T-helper 9 cell (primary cell): ENCODE results near the gene C11orf68.
"Not testable (repeated sequence)": the region's sequence is repeated elsewhere in the genome, so short reads cannot be mapped to it uniquely, and the experiment has no call there.

Source experiments
- DNase-seq: peaks from one replicate; pipeline ENCODE4 v3.0.0-alpha.2; 2020
- total RNA-seq, 2 donors: gene quantifications; one replicate each; lab custom pipeline; 2026; lab: John Stamatoyannopoulos, UW

Gene C11orf68
- total RNA-seq: 9.4 to 26.5 reads per million in 2 donors

DNA sequence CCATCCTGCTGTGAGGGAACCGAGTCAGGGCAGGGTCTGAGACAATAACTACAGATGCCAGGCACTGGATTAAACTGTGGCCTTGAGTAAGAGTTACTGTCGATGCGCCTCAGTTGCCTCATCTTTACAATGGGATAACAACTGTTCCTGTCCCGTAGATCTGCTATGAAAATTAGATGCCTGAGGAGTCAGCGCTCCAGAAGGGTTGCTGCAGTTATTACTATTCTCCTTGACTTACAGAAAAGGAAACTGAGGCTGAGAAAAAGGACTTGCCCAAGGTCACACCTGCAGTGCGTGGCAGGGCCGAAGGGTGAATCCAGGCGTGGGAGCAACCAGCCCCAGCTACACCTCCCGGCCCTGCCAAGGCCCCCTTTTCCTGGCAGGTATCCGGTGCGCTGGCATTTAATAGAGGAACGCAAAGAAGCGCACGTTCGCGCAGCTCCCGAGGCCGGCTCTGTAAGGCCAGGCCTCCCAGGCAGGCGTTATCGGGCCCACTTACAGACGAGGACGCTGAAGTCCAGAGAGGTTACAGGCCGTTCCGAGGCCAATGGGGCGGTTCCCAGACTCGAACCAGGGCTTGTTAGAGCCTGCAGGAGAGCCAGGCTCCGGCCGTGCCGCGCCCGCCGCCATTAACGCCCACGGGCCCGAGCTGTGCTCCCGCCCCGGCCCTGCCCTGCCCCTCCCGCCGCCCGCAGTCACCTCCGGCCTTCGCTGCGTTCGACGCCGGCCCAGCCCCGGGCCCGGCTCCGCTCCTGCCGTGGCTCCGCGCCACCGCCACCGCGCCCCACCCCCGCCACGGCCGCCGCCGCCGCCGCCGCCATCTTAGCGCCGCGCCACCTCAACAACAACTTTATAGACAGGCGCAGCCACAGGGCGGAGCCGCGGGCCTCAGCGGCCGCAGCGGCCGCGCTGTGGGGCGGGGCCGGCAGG, at the start of gene C11orf68:
Gene C11orf68 (minus strand): TSS at position 852 of the 930 bp plus-strand sequence. CDS start 31 bp downstream, at position 821.
- no peak for DNase-seq

DNA sequence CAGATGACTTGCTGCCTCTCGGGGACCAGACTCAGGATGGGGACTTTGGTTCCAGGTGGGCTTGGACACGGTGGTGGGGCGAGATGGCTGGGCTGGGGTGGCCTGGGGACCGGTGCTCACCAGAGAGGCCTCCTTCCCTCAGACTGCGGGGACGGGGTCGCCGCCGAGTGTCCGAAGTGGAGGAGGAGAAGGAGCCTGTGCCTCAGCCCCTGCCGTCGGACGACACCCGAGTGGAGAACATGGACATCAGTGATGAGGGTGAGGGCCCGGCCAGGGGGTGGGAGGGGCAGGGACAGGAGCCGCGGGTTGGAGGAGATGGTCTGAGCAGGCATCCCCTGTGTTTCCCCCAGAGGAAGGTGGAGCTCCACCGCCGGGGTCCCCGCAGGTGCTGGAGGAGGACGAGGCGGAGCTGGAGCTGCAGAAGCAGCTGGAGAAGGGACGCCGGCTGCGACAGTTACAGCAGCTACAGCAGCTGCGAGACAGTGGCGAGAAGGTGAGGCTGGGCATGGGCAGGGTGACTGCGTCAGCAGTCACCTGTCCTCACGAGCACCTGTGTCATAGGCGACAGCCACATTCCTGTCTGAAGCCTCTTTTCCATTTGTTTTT, 48.6 kb upstream of the C11orf68 start:
- no peak for DNase-seq

DNA sequence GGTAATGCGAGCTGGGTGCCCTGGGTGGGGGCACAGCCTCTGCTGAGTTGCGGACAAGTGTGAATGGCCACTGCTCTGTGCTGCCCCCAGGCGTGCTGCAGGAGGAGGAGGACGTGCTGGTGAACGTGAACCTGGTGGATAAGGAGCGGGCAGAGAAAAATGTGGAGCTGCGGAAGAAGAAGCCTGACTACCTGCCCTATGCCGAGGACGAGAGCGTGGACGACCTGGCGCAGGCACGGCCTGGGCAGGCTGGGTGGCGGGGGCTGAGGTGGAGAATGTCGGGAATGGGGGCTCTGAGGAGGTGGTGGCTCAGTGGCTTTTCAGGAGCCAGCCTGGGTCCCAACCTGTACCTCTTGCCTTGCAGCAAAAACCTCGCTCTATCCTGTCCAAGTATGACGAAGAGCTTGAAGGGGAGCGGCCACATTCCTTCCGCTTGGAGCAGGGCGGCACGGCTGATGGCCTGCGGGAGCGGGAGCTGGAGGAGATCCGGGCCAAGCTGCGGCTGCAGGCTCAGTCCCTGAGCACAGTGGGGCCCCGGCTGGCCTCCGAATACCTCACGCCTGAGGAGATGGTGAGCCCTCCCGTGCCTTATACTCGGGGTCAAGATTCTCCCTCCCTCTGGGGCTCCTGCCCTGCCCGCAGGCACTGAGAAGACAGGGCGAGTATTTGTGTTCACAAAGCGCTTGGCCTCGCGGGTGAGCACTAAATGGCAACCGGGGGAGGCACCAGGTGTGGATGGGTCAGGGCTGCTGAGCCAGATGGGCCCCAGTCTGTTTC, 47.3 kb upstream of the C11orf68 start:
- DNase-seq: no peak

DNA sequence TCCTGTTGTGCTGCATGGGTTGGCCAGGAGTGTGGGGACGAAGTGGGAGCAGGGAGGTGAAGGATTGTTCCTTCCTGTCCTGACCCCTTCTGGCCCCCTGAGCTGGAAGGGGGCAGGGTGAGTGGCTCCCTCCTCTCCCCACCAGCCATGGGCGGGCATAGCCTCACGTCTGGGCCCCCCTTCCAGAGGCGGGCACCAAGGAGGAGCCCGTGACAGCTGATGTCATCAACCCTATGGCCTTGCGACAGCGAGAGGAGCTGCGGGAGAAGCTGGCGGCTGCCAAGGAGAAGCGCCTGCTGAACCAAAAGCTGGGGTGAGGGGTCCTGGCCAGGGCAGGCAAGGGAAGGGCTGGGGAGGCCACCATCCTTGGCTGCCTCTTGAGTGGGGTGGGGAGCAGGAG, 46.0 kb upstream of the C11orf68 start:
- DNase-seq: no peak

DNA sequence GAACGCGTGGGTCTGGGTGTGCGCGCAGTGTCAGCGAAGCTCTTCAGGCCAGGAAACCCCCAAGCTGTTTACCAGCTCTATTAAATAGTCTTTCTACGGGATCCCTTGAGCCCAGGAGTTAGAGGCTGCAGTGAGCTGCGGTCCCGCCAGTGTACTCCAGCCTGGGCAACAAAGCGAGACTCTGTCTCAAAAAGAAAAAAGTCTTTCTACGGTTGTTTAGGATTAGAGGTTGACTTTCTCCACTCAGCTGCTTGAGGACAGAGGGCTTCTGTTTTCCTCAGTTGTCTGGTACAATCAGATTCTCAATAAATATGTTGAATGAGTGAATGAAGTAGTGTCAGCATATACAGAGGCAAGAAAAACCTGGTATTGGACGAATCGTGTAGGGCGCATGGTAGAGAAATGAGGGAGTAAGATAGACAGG, 43.3 kb upstream of the C11orf68 start:
- DNase-seq: no peak

DNA sequence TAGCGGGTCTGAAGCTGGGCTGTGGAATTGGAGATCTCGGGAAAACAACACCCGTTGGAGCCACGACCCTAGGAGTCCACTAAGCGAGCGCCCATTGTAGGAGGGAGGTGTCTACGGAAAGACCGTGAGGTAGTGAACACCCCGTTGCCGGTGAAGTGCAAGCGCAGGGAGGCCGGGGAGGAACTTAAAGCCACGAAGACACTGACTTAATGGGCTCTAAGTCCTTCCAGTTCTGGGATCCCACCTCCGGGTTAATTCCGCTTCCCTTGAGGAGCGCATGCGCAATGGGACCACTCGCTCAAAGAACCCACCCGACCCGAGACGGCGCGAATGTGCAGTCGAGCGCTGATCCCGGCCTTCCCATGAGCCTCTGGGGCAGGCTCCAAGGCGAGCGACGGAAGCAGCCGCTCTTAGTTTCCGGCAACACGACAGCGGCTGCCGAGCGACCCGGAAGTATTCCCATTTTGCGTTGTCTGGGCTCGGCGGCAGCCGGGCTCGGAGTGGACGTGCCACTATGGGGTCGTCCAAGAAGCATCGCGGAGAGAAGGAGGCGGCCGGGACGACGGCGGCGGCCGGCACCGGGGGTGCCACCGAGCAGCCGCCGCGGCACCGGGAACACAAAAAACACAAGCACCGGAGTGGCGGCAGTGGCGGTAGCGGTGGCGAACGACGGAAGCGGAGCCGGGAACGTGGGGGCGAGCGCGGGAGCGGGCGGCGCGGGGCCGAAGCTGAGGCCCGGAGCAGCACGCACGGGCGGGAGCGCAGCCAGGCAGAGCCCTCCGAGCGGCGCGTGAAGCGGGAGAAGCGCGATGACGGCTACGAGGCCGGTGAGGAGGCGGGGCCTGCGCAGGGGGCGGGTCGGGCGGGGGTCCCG, 42.6 kb upstream of the C11orf68 start, which contains the start of gene SART1:
Gene SART1 (plus strand): TSS at position 468 of the 874 bp plus-strand sequence. CDS start 47 bp downstream, at position 515.
- DNase-seq: peak; percentile 91

DNA sequence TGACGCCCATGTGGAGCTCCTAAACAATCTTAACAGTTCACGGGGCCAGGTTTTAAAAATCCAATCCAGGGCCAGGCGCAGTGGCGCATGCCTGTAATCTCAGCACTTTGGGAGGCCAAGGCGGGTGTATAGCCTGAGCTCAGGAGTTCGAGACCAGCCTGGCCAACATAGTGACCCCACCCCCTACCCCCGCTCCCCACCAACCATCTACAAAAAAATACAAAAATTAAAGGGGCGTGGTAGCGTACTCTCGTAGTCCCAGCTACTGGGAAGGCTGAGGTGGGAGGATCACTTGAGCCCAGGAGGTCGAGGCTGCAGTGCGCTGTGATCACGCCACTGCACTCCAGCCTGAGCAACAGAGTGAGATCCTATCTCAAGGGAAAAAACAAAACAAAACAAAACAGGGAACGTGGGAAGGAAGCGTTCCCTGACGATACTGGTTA, 42.0 kb upstream of the C11orf68 start:
- no peak for DNase-seq

DNA sequence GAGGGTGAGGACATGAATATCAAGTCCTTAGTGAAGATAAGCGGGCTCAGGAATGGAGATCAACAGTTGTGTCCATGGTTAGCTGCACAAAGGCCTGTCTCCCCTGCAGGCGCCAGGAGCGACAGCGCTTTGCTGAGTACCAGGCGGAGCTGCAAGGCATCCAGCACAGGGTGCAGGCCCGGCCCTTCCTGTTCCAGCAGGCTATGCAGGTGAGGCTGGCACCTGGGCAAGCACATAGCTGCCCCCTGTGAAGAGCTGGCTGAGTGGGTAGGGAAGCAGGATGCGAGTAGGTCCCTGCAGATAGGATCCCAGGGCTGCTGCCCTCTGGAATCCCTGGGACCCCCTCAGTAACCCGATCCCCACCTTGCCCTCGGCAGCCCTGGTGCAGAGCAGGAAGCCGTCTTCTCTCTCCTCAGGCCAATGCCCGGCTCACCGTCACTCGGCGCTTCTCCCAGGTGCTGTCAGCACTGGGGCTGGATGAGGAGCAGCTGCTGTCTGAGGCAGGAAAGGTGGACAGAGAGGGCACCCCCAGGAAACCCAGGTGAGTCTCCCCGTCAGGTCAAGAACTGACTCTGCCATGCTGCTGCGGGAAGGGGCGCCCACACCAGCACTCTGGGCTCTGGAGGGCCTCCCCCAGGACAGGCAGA, 40.0 kb upstream of the C11orf68 start:
- no peak for DNase-seq

DNA sequence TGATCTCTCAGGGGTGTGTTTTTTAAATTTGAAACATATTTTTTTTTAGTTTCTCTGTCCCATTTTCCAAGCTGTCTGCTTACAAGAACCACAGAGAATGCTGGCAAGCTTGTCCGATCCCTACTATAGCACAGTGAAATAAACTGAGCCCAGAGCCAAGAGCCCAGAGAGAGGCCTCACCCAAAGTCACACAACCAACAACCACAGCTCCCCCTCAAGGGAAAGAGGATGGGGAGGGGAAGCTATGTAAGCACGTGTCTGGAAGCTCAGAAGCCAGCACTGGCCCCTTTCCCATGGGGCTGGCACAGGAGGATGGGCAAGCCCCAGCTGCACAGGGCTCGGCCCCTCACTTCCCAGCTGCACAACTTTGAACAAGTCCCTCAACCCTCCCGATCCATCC, 39.4 kb upstream of the C11orf68 start:
- DNase-seq: no peak

DNA sequence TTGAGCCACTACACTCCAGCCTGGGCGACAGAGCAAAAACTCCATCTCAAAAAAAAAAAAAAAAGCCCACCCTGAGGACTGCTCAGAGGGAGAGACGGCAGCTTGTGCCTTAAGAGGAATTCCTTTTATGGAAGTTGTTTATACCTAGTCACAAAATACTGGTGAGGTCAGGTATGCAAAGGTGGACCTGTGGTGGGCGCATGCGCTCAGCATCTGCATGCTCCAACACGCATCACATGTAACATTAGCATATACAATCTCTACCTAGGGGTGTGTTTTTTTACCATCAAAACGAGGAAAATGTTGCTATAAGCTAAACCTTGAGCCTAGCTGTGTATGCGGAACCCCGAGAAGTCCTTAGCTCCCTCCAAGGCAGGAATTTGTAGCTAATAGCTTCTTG, 35.9 kb upstream of the C11orf68 start:
- DNase-seq: no peak

DNA sequence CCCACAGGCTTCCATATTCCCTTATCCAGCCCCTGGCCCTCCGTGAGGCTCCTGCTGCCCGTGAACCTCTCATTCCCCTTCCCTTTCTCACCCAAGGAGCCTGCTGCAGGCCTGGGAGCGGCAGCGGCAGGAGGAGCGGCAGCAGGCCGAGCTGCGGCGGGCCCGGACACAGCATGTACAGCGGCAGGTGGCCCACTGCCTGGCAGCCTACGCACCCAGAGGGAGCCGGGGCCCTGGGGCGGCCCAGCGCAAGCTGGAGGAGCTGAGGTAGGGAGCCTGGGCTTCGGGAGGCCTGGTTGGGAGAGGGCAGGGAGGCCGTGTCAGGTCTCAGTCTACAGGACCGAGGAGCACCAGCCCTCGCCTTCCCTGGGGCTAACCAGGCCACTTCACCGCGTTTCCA, 34.6 kb upstream of the C11orf68 start:
- no peak for DNase-seq

DNA sequence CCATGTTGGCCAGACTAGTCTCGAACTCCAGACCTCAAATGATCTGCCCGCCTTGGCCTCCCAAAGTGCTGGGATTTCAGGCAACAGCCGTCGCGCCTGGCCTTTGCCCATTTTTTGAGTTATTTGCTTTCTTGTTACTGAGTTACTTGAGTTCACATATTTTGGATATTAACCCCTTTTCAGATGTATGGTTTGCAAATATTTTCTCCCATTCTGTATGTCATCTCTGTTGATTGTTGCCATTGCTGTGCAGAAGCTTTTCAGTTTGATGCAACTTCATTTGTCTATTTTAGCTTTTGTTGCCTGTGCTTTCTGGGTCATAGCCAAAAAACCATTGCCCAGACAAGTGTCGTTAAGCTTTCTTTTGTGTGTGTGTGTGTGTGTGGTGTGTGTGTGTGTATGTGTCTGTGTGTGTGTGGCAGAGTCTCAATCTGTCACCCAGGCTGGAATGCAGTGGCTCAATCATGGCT, 33.2 kb upstream of the C11orf68 start:
- DNase-seq: no peak

DNA sequence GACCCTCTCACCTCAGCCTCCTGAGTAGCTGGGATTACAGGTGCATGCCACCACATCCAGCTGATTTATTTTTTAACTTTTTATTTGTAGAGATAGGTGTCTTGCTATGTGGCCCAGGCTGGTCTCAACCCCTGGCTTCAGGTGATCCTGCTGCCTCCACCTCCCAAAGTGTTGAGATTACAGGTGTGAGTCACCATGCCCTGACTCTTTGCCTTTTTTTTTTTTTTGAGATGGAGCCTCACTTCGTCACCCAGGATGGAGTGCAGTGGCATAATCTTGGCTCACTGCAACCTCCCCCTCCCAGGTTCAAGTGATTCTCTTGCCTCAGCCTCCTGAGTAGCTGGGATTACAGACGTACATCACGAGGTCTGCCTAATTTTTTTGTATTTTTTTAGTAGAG, 32.8 kb upstream of the C11orf68 start:
- not testable (repeated sequence) for DNase-seq

DNA sequence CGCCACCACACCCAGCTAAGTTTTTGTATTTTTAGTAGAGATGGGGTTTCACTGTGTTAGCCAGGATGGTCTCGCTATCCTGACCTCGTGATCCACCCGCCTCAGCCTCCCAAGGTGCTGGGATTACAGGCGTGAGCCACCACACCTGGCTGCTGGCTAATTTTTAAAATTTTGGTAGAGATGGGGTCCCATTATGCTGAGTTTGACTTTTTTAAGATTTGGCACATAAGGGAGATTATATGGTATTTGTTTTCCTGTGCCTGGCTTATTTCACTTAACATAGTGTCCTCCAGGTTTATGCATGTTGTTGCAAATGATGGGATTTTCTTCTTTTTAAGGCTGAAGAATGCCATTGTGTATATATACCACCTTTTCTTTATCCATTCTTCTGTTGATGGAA, 31.8 kb upstream of the C11orf68 start:
- not testable (repeated sequence) for DNase-seq

DNA sequence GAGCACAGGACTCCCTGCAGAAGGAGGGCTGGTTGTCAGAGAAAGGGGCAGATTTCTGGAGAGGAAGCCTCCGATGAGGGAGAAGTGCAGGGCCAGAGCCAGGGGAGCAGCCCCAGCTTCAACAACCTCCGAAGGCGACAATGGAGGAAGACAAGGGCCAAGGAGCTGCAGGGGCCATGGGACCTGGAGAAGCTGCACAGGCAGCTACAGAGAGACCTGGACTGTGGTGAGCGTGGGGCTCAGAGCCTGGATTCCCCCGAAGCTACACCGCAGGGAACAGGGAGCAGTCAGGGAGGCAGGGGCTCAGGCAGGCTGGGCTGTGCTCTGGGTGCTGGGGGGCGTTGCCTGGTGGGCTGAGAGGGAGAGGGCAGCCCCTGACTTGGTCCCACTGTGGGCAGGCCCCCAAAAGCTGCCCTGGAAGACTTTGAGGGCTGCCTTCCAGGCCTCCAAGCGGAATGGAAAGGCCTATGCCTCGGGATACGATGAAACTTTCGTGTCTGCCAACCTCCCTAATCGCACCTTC, 28.8 kb upstream of the C11orf68 start:
- no peak for DNase-seq

DNA sequence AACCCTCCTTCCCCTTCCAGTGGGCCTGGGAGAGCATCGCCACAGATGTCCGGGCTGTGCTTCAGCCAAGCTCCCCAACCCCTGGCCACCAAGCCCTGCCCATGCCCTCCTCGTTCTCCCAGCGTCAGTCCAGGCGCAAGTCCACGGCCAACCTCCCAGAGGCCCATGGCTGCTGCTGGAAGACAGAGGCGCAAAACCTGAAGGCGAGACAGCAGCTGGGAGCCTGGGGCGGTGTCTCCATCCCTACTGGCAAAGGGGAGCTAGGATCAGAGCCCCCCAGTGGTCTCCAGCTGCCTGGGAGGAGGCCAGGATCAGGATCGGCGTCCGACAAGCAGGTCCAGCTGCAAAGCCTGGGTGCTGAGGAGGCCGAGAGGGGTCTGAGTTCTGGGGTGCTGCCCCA, 28.3 kb upstream of the C11orf68 start:
- no peak for DNase-seq

DNA sequence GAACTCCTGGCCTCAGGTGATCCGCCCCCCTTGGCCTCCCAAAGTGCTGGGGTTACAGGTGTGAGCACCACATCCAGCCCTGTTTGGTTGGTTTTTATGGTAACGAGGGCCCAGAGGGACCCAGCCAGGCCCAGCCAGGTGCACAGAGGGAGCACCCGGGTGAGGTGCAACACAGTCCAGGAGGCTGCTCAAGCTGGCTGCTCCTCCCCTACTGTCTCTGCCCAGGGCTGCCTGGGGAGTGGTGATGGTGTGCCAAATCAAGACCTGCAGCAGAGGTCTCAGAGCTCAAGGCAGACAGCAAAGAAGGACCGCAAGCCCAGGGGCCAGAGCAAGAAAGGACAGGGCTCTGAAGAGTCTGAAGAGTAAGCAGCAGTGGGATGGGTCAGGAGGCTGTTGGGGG, 27.8 kb upstream of the C11orf68 start:
- no peak for DNase-seq

DNA sequence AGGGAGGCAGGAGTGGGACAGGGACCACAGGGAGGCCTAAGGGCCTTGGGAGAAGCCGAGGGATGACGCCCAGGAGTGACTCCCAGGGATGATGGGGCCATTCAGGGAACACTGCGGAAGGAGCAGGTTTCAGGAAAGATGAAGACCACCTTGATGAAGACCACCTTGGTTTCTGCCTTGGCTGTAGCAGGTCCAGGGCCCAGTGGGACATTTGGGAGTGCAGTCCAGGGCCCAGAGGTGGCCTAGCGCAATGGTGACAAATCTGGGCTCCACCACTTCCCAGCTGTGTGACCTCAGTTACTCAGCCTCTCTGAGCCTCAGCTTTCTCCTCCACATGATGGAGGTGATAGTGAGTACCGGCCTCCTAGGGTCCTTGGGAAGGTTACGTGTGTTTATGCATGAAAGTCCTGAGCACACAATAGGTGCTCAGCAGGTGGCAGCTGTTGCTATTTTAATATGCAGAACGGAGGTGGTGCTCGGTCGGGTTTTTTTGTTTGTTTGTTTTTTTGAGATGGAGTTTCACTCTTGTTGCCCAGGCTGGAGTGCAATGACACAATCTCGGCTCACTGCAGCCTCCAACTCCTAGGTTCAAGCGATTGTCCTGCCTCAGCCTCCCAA, 27.2 kb upstream of the C11orf68 start:
- no peak for DNase-seq

DNA sequence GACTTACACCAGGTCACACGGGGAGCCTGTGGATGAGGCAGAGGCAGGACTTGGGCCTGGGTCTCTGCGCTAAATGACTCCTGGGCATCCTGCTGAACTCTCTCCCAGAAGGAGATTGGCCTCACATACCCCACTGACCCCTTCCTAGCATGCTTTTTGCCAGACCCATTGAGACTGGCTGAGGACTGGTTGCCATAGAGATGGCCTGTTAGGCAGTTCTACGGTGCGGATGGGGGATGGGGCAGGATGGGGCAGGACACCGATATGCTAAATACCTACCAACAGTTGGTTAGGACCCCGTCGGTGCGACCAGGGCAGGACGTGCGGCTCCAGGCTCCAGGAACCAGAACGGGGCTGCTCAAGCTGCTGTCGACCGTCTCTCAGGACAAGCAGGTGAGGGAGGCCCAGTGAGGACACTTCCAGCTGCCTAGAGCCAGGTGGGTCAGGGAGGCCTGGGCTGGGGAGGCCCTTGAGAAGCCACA, 26.6 kb upstream of the C11orf68 start, which contains the start of gene TSGA10IP:
Gene TSGA10IP (plus strand): TSS at position 51 of the 482 bp plus-strand sequence. CDS start 196 bp downstream, at position 247.
- DNase-seq: no peak

DNA sequence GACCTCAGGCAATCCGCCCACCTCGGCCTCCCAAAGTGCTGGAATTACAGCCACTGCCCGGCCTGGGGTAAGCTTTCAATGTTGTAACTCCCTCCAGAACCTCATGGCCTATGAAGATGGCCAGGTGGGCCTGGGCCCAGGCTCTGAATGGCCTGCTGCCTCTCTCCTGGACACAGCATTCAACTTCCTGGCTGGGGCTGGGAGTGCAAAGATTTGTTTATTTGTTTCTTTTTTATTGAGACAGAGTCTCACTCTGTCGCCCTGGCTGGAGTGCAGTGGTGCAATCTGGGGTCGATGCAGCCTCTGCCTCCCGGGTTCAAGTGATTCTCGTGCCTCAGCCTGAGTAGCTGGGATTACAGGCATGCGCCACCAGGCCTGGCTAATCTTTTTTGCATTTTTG, 25.9 kb upstream of the C11orf68 start:
- no peak for DNase-seq
